Measurements from ENCODE around the gene SRGAP3.

Gene SRGAP3

GRCh38 chr3:9022305-9023225, 226.9 kb downstream of the SRGAP3 start:
- DNase-seq (ENCODE audit: low read depth): no peak
- no peak overlapping the region for H3K4me3 ChIP-seq (ENCODE audit: low read depth, low read length)
- TF ChIP-seq CTCF (IDR thresholded peaks at IDR 0.05; ENCODE audit: insufficient read depth, low read depth, low read length, missing control alignments): no peak

GRCh38 chr3:9021271-9022009, 228.0 kb downstream of the SRGAP3 start:
- no peak for DNase-seq (ENCODE audit: low read depth)
- TF ChIP-seq CTCF (IDR thresholded peaks at IDR 0.05; ENCODE audit: insufficient read depth, low read depth, low read length, missing control alignments): no peak
- no peak overlapping the region for H3K4me3 ChIP-seq (ENCODE audit: low read depth, low read length)

GRCh38 chr3:9020426-9020825, 229.0 kb downstream of the SRGAP3 start:
- DNase-seq (ENCODE audit: low read depth): no peak
- TF ChIP-seq CTCF (IDR thresholded peaks at IDR 0.05; ENCODE audit: insufficient read depth, low read depth, low read length, missing control alignments): no peak
- H3K4me3 ChIP-seq (ENCODE audit: low read depth, low read length): no peak overlapping the region

- H3K4me3 ChIP-seq (ENCODE audit: low read depth, low read length): no peak overlapping the region
- no peak for TF ChIP-seq CTCF (IDR thresholded peaks at IDR 0.05; ENCODE audit: insufficient read depth, low read depth, low read length, missing control alignments)
- DNase-seq (ENCODE audit: low read depth): no peak
These were observed 230.0 kb downstream of the SRGAP3 start for GRCh38 chr3:9019259-9019961.

- no peak for DNase-seq (ENCODE audit: low read depth)
- TF ChIP-seq CTCF (IDR thresholded peaks at IDR 0.05; ENCODE audit: insufficient read depth, low read depth, low read length, missing control alignments): no peak
- no peak overlapping the region for H3K4me3 ChIP-seq (ENCODE audit: low read depth, low read length)
These were observed 234.2 kb downstream of the SRGAP3 start for GRCh38 chr3:9015250-9015649.

GRCh38 chr3:9013782-9014563, 235.5 kb downstream of the SRGAP3 start:
- TF ChIP-seq CTCF (IDR thresholded peaks at IDR 0.05; ENCODE audit: insufficient read depth, low read depth, low read length, missing control alignments): no peak
- no peak overlapping the region for H3K4me3 ChIP-seq (ENCODE audit: low read depth, low read length)
- DNase-seq (ENCODE audit: low read depth): no peak
